HG03175 (cell line): ENCODE data around the gene TAAR6.
"Not testable (repeated sequence)": the region's sequence is repeated elsewhere in the genome, so short reads cannot be mapped to it uniquely, and the experiment has no call there.

Experiments used
- ATAC-seq: cut with Tn5 transposase; IDR thresholded peaks from one replicate; pipeline ENCODE4 v1.9.1; 2021; ENCODE audit warnings: mild to moderate bottlenecking, moderate library complexity; ENCODE audit not compliant: unreplicated experiment

Gene TAAR6

DNA sequence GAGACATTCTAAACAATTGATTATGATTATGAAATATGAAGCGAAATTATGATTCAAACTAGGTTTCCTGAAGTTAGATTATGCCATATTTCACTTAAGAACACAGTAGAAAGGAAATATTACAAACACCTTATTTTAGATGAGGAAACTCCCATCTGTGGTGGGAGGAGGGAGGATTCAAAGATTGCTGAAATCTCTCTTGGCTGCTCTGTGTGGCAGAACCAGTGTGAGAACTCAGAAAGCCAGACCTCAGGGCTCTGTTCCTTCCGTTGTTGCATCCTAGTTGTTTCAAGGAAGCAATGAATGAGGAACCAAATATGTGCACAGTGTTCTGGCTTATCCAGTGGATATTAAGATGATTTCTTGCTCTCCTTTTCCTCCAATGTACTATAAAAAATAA, 17.3 kb downstream of the TAAR6 start:
- no peak for ATAC-seq

DNA sequence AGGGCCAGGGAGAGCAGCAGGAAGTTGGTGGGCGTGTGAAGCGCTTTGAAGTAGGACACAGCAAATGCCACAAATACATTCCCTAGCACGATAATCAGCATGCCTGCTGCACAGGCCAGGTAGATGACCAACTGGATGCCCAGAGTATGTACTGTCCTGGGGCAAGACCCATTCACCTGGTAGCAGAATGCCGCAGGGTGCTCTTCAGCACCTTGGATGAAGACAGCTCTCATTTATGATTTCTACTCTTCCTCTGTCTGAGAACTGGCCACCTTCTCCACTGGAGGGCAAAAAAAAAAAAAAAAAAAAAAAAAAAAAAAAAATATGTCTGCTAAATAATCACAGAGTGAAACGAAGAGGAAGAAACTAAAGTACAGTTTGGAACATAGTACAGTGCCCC, 19.3 kb downstream of the TAAR6 start, which contains the start of gene TAAR5:
TAAR5 (minus strand) TSS at position 288 of the 400 bp plus-strand sequence; CDS start at position 233, 55 bp downstream.
- no peak for ATAC-seq

DNA sequence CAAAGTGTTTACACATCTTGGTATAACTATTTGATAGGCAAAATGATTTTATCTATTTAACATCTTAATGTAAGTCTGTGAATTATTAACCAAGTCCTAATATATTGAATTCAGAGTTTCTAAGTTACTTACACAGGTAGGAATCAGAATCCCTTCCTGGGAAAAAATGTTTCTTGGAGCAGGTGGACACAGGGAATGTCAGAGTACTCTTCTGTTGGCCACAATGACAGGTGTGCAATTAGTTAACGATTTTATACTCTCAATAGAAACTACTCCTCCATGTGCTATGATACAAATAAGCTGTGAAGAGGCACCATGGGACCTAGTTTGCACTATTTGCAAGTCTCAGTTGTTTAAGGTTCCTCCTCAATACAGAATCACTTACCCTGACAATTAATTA, 20.2 kb downstream of the TAAR6 start:
- ATAC-seq: no peak

DNA sequence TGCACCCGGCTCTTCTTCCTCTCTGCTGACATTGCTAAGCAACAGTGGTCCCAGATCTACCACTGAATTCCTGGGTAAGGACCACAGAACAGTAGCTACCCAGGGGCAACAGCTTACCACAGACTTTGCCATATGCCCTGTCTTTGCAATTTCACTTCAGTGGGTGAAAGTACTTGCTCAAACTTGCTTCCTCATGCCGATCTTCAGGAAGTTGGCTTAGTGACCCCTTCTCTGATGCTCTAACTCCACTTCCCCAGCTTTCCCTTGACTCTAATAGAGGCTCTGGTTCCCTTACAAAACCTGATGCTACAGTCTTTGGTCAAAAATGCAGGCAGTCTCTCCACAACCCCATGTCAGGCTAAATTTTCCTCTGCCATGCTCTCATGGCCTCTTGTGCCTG, 22.7 kb downstream of the TAAR6 start:
- no peak for ATAC-seq

DNA sequence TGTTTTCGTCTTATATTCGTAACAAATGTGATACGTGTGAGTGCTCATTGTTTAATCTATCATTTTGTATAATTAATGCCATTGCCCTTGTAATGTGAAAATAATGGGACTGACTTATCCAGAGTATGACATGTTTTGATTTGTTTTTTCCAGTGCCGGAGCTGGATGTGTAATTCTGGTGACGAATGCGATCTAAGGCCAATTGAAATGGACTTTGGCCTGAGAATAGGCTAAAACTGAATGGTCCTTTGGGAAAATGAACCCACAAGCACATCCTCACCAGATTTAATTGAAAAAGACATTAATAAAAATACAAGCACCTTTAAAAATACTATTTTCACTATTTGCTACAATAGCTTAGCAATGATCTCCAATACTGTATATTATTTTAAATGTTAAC, 26.1 kb downstream of the TAAR6 start:
- ATAC-seq: no peak

DNA sequence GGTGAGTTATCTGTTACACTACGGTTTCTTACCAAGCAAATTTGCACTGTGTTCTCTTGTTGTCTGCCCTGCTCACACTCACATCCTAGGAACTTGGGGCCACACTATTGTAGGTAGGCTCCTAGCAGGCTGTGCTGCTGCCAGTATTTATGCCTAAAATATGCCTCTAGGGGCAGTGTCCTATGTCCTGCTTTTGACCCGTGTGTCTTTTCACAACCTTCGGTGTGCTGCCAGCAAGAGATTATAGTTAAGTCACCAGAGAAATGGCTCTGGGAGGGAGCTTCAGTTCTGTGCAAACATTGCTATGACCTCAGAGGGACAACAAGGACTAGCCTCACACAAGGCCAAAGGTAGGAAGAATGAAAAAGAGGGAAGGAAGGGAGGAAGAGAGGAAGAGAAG, 28.4 kb downstream of the TAAR6 start:
- peak; percentile 80 for ATAC-seq

DNA sequence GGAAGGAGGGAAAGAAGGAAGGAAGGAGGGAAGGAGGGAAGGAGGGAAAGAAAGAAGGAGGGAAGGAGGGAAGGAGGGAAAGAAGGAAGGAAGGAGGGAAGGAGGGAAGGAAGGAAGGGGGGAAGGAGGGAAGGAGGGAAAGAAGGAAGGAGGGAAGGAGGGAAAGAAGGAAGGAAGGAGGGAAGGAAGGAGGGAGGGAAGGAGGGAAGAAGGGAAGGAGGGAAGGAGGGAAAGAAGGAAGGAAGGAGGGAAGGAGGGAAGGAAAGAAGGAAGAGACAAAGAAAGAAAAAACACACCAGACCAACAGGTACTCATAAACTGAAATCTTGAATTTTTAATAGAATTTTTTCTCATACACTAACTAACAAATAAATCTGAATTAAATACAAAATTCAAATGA, 30.8 kb downstream of the TAAR6 start:
- ATAC-seq: not testable (repeated sequence)

DNA sequence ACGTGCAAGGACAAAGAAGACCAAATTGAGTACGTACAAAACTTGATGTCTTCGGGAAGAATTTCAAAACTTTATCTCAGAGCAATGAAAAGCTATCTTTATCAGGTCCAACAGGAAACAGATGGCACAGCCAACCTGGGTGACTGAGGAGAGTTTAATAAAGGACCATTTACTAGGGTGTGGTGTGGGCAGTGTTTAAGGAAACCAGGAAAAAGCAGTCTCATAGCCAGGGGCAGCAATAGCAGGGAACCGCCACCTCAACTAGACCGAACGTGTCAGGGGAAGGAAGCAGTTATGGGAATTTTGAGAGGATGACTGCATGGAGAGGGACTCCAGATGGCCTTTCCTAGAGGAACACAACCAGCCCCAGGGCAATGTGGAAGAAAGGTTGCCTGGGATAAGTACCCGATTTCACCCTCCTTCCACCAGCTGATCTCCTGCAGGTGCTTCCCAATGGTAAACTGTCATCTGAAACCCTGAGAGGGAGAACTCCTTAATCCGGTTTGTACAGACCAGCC, 34.6 kb downstream of the TAAR6 start:
- no peak for ATAC-seq

DNA sequence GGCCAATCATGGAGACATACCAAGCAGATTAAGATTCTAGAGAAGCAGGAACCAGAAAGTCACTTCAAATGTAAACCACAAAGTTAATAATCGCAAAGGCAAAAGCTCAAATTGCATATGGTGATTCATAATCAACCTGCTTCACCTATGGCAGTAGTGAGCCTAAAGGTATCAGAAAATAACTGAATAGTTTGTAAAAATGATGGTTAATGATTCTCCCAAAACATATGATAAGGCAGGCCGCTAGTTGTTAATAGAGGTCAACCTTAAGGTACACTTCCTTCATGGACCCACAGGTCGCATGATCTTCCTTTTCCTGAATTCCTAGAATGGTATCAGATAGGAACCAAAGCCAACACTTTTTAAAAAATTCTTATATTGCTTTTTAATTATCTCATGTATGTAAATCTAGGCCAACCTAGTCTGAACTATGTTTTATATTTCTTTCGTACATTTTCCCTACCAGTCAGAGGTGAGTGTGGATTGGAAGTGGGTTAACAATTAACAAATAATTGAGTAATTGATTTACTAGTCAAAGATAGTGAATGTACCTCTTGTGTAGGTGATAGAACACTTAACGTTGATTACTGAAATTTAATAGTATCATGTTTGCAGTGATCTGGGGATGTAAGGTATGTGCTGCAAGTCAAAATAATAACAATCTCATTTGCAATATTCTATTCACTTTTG, 37.6 kb downstream of the TAAR6 start:
- peak; percentile 88 for ATAC-seq

DNA sequence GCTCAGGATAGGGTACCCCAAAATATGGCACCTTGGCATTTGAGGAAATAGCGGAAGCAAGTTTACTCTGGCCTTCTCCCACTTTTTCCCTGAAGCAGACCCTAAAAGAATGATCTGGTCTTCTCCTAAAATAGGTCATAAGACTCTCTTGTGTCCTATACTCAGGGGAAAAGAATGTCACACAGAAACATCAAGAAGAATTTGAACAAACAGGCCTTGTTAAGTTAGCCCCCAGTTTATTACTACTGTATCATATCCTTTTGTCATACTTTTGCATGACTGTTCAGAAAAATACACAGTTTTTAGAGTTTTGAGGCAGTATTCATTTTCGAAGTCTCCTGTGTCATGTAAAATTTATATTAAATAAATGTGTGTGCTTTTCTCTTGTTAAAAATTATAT, 41.5 kb downstream of the TAAR6 start:
- no peak for ATAC-seq

DNA sequence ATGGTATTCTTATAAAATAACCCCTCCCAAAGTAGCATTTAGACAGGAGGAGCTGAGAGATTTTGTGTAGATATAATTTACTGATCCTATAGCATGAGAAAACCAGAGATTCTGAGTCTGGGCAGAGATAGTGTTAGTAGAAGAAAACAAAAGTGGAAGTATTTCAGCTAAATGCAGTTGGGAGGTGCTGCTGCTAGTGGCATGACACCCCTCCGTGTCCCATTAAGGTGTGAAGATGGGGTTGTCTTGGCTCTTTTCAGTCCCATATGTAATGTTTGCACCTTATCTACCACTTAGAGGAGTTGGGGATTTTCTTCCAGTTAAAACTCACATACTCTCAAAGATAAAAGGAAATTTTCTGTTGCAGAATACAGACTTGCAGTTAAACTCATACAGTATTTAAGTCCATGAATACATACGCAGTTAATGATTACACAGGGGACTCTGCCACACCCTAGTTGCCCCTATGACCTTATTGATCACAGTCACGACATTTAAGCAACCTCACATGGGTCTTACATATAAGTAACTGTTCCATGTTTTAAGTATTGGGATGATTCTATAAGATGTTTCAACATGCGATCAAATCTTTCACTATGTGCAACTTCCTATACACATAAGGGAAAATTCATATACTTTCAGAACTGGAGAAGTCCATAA, 42.5 kb downstream of the TAAR6 start:
- ATAC-seq: peak; percentile 58

DNA sequence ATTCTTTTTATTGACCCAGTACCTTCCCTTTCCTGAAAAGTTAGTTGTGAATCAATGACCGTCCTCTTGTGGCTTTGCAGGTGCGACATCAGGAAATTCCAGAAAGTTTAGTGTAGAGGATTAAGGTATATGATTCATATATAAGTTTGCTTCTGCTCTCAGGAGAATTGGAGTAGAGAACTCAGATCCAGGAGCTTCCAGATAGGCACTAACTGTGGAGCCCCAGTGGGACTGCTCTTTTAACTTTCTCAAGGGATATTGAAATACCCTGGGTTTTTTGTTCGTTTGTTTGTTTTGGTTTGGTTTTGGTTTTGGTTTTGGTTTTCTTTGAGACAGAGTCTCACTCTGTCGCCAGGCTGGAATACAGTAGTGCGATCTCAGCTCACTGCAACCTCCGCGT, 44.4 kb downstream of the TAAR6 start:
- ATAC-seq: peak; percentile 45

DNA sequence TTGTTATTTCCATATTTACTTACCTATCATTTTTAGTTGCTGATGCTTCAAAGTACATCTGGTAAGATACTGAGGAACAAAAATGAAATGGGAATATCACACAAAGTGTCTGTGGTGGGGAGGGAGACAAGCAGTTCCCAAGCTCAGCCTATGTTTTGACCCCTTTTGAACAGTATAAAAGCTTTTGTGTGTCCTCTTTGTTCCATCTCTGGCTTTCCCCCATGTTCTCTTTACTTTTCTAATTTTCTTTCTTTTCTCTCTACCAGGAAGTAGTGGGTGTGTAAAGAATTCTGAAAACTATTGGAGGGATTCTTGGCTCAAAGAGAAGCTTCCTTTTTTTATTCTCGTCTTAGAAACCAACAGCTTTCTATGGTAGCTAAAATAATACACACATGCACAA, 46.6 kb downstream of the TAAR6 start:
- no peak for ATAC-seq
